Esophagus squamous epithelium (tissue), 4 donors: Measurements from ENCODE around the gene MTA3.

Source experiments
- POLR2A ChIP-seq, 4 donors: fragments of 450-650 bp; IDR thresholded peaks; one replicate each; pipeline ENCODE4 v1.6.1; 2017; ENCODE audit warnings: antibody characterized with exemption in 4 of 4, mild to moderate bottlenecking in 4 of 4, moderate library complexity in 3 of 4
- TF ChIP-seq, protein P1 (sequence below), 6 experiments: fragments of 450-650 bp in 4 of 6; fragments of 200-600 bp in 2 of 6; sonication (generic) in 2 of 6; IDR thresholded peaks; one replicate each; pipeline ENCODE4 v1.5.1; 2016 to 2019; ENCODE audit warnings: antibody characterized with exemption in 6 of 6, mild to moderate bottlenecking in 4 of 6, moderate library complexity in 4 of 6

GRCh38 chr2:42725657-42726056 is 157.2 kb downstream of the MTA3 start:
- TF ChIP-seq, protein P1, sequence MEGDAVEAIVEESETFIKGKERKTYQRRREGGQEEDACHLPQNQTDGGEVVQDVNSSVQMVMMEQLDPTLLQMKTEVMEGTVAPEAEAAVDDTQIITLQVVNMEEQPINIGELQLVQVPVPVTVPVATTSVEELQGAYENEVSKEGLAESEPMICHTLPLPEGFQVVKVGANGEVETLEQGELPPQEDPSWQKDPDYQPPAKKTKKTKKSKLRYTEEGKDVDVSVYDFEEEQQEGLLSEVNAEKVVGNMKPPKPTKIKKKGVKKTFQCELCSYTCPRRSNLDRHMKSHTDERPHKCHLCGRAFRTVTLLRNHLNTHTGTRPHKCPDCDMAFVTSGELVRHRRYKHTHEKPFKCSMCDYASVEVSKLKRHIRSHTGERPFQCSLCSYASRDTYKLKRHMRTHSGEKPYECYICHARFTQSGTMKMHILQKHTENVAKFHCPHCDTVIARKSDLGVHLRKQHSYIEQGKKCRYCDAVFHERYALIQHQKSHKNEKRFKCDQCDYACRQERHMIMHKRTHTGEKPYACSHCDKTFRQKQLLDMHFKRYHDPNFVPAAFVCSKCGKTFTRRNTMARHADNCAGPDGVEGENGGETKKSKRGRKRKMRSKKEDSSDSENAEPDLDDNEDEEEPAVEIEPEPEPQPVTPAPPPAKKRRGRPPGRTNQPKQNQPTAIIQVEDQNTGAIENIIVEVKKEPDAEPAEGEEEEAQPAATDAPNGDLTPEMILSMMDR (IDR thresholded peaks at IDR 0.05), result no peak
- TF ChIP-seq POLR2A (IDR thresholded peaks at IDR 0.05), result no peak
